T-helper 2 cell treated with Interferon-gamma antibody and Interleukin-4, amounts not matched to agents 5 μg/mL and 100 μg/mL, for 36 hours (primary cell): Measurements from ENCODE around the gene ZNF236.
A peak's percentile ranks its signal among the peaks of the same experiment; 100 is the strongest.

Source experiments
- DNase-seq: peaks from one replicate; pipeline ENCODE4 v3.0.0; 2021; ENCODE audit warnings: low spot score
- H3K27ac Mint-ChIP-seq: one replicate; pipeline ENCODE4 v1.8.0; 2021; ENCODE audit warnings: mild to moderate bottlenecking, mixed read lengths
- H3K27me3 Mint-ChIP-seq: one replicate; pipeline ENCODE4 v1.8.0; 2021; ENCODE audit warnings: low read depth, mixed read lengths
- H3K36me3 Mint-ChIP-seq: one replicate; pipeline ENCODE4 v1.8.0; 2021; ENCODE audit warnings: low read depth, mixed read lengths
- H3K4me1 Mint-ChIP-seq: one replicate; pipeline ENCODE4 v1.8.0; 2021; ENCODE audit warnings: low read depth, mixed read lengths
- H3K4me3 Mint-ChIP-seq: one replicate; pipeline ENCODE4 v1.8.0; 2022; ENCODE audit warnings: mild to moderate bottlenecking, moderate library complexity, mixed read lengths
- H3K9me3 Mint-ChIP-seq: one replicate; pipeline ENCODE4 v1.8.0; 2021; ENCODE audit warnings: mixed read lengths

Gene ZNF236

GRCh38 chr18:76977684-76978232 is 155.4 kb downstream of the ZNF236 start:
- no peaks in the 10 kb centered on the region for H3K4me1 Mint-ChIP-seq

GRCh38 chr18:76978616-76979015 is 156.3 kb downstream of the ZNF236 start:
- no peaks in the 10 kb centered on the region for H3K27me3 Mint-ChIP-seq
- DNase-seq, result no peak
- H3K4me1 Mint-ChIP-seq, result peaks cover 6% of the 10 kb centered on the region
- H3K36me3 Mint-ChIP-seq, result no peaks in the 10 kb centered on the region
- H3K27ac Mint-ChIP-seq, result no peak overlapping the region
- H3K4me3 Mint-ChIP-seq, result no peak overlapping the region
- H3K9me3 Mint-ChIP-seq, result no peaks in the 10 kb centered on the region

More at GRCh38 chr18:76977684-76978232, 155.4 kb downstream of the ZNF236 start:
- H3K27ac Mint-ChIP-seq, result no peak overlapping the region
- DNase-seq, result no peak
- H3K9me3 Mint-ChIP-seq, result no peaks in the 10 kb centered on the region
- no peaks in the 10 kb centered on the region for H3K36me3 Mint-ChIP-seq
- H3K4me3 Mint-ChIP-seq, result no peak overlapping the region
- no peaks in the 10 kb centered on the region for H3K27me3 Mint-ChIP-seq

DNA sequence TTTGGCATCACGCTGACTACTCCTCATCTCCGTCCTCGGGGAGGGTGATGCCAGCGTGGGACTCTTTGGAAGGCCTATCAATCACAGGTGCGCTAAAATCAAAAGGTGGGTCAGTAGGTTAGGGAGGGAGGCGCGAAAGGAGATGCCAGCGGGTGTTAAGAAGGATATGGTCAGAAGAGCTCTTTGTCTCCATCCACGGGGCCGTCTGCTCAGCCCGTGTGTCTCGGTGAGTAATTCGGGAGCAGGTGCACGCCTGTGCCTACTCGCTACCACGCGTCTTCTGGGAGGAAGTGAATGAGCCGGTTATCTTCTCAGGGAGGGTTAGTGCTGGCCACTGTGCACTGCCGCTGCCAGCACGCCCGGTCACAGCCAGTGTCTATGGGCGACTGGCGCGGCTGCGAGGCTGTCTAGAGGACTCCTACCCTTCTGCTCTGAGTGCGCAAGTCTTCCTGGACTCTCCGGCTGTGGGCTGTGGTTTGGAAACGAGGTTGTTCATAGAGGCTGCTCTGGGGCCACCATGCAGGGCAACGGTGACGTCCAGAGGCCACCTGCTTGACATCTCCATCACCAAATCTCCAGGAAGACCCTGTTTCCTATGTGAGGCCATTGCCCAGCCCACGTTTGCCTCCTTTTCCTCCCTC is 156.9 kb downstream of the ZNF236 start:
- Mint-ChIP-seq H3K4me1 (peaks cover 6% of the 10 kb centered on the region), H3K4me3 (no peak overlapping the region), H3K27me3 (no peaks in the 10 kb centered on the region), H3K27ac (no peak overlapping the region), H3K36me3 (no peaks in the 10 kb centered on the region), H3K9me3 (no peaks in the 10 kb centered on the region)
- no peak for DNase-seq

- no peaks in the 10 kb centered on the region for H3K27me3 Mint-ChIP-seq
- peaks cover 6% of the 10 kb centered on the region for H3K4me1 Mint-ChIP-seq
- H3K9me3 Mint-ChIP-seq, result no peaks in the 10 kb centered on the region
- H3K4me3 Mint-ChIP-seq, result no peak overlapping the region
- no peak for DNase-seq
- no peaks in the 10 kb centered on the region for H3K36me3 Mint-ChIP-seq
- peak overlapping the region; percentile 12 for H3K27ac Mint-ChIP-seq
Measured at GRCh38 chr18:76979906-76980305, 157.5 kb downstream of the ZNF236 start.

DNA sequence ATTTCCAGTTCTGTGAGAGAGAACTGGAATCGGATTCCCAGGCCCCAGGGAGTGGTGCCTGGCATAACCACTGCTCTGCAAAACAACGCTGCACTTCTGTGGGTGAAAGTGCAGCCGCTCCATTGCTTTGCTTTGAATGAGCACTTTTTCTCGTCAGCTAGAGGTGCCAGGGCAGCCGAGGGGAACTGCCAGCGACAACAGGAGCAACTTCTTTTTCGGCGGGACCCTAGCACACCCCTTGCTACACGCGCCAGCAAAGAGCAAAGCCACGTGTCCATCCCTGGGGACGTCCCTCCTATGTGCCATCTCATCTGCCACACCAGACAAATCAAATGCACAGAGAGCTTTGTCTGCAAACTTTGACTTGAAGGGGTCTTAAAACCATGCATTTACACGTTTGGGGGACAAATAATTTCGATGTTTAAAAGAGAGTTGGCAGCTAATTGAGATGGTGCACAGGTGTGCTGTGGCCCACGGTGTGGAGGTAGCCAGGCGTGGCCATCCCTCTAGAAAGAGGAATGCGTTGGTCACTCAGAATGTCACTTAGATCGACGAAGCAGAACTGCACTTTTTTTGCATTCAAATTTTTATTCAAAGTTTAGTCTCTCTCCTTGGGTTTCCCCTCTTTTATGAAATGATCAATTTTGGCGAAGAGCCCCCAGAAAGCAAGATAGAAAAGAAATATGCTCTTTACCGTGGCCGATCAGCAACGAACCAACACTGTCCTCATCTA is 158.5 kb downstream of the ZNF236 start:
- H3K4me3 Mint-ChIP-seq, result no peak overlapping the region
- no peaks in the 10 kb centered on the region for H3K27me3 Mint-ChIP-seq
- no peaks in the 10 kb centered on the region for H3K9me3 Mint-ChIP-seq
- H3K27ac Mint-ChIP-seq, result no peak overlapping the region
- peaks cover 6% of the 10 kb centered on the region for H3K4me1 Mint-ChIP-seq
- no peaks in the 10 kb centered on the region for H3K36me3 Mint-ChIP-seq
- no peak for DNase-seq

DNA sequence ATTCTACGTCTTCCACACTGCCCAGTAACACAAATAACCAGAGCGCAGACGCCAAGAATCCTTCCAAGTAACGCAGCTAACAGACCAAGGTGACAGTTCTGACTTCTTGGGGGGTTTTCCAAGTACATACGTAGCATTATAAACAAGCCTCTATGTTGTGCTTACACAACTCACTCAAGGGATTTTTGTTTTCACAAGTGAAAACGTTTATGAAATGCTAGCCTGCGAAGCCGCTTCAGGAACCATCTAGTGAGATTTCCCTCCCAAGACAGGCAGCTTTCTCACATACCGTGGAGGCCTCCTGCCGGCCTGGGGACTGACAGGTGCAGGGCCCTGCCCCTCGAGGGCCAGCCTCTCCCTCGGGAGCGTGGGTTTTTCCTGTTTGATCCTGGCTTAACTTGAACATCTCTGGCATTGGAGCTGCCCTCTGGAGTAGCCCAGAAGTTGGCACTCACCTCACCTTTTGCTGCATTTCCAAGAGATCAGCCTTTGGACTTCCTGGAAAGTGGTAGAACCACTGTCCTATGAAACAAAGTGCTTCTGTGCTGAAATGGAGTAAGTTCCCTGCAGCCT is 159.1 kb downstream of the ZNF236 start:
- no peak overlapping the region for H3K4me3 Mint-ChIP-seq
- H3K27ac Mint-ChIP-seq, result no peak overlapping the region
- H3K4me1 Mint-ChIP-seq, result peaks cover 6% of the 10 kb centered on the region

DNA sequence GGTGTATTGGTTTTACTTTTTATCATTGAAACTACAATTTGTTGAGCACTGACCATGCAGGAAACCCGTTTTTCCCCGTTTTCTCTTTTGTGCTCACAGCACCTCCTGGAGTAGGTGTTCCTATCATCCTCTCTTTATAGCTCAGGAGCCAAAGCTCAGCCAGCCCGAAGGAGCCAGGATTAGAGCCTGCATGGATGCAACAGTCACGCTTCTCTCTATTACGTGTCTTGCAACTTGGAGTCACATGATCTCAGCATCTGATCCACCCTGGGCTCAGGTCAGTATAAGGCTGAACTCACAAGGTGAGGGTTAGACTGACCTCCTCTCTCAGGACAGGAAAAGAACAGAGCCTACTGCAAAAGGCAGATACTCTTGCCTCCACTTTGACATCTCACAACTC is 159.7 kb downstream of the ZNF236 start:
- Mint-ChIP-seq H3K9me3 (no peaks in the 10 kb centered on the region), H3K27ac (no peak overlapping the region), H3K4me3 (no peak overlapping the region), H3K27me3 (no peaks in the 10 kb centered on the region), H3K4me1 (peaks cover 6% of the 10 kb centered on the region), H3K36me3 (no peaks in the 10 kb centered on the region)
- DNase-seq, result no peak

More for the DNA sequence above, 159.1 kb downstream of the ZNF236 start:
- H3K9me3 Mint-ChIP-seq, result no peaks in the 10 kb centered on the region
- no peaks in the 10 kb centered on the region for H3K27me3 Mint-ChIP-seq
- no peak for DNase-seq
- H3K36me3 Mint-ChIP-seq, result no peaks in the 10 kb centered on the region

- DNase-seq, result peak; percentile 74
- Mint-ChIP-seq H3K27me3 (no peaks in the 10 kb centered on the region), H3K4me3 (no peak overlapping the region), H3K36me3 (no peaks in the 10 kb centered on the region), H3K27ac (peak overlapping the region; percentile 26), H3K9me3 (no peaks in the 10 kb centered on the region), H3K4me1 (peaks cover 6% of the 10 kb centered on the region)
Measured at GRCh38 chr18:76982841-76983583, 160.7 kb downstream of the ZNF236 start.

- DNase-seq, result no peak
- no peaks in the 10 kb centered on the region for H3K36me3 Mint-ChIP-seq
- no peak overlapping the region for H3K4me3 Mint-ChIP-seq
- H3K9me3 Mint-ChIP-seq, result no peaks in the 10 kb centered on the region
- no peak overlapping the region for H3K27ac Mint-ChIP-seq
- H3K4me1 Mint-ChIP-seq, result peaks cover 6% of the 10 kb centered on the region
- peaks cover 3% of the 10 kb centered on the region for H3K27me3 Mint-ChIP-seq
Measured at GRCh38 chr18:76983613-76984051, 161.3 kb downstream of the ZNF236 start.

- peaks cover 3% of the 10 kb centered on the region for H3K27me3 Mint-ChIP-seq
- no peaks in the 10 kb centered on the region for H3K9me3 Mint-ChIP-seq
- no peak for DNase-seq
- no peak overlapping the region for H3K4me3 Mint-ChIP-seq
- H3K27ac Mint-ChIP-seq, result no peak overlapping the region
- no peaks in the 10 kb centered on the region for H3K36me3 Mint-ChIP-seq
- peaks cover 6% of the 10 kb centered on the region for H3K4me1 Mint-ChIP-seq
Measured at GRCh38 chr18:76984193-76985155, 162.1 kb downstream of the ZNF236 start.

- H3K36me3 Mint-ChIP-seq, result no peaks in the 10 kb centered on the region
- H3K27me3 Mint-ChIP-seq, result peaks cover 3% of the 10 kb centered on the region
- H3K4me1 Mint-ChIP-seq, result peaks cover 6% of the 10 kb centered on the region
- H3K9me3 Mint-ChIP-seq, result no peaks in the 10 kb centered on the region
- no peak overlapping the region for H3K27ac Mint-ChIP-seq
- DNase-seq, result no peak
- H3K4me3 Mint-ChIP-seq, result no peak overlapping the region
Measured at GRCh38 chr18:76985156-76985950, 163.0 kb downstream of the ZNF236 start.

DNA sequence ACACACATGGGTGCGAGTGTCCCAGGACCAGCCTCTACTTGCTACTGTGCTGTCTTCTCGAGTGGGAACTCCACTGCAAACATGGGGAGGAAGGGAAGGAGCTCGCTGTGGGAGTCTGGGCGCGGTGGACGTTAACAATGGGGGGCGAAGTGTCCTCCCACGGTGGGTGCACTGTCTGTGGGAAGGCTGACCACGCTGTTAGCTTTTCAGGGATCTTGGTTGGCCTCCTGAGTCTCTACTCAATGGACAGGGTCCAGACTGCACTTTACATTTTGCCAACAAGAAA is 163.5 kb downstream of the ZNF236 start:
- DNase-seq, result no peak
- H3K4me1 Mint-ChIP-seq, result peaks cover 6% of the 10 kb centered on the region
- H3K9me3 Mint-ChIP-seq, result no peaks in the 10 kb centered on the region
- peaks cover 3% of the 10 kb centered on the region for H3K27me3 Mint-ChIP-seq
- H3K27ac Mint-ChIP-seq, result no peak overlapping the region
- H3K4me3 Mint-ChIP-seq, result no peak overlapping the region
- no peaks in the 10 kb centered on the region for H3K36me3 Mint-ChIP-seq
